Suprapubic skin (tissue), 4 donors: ENCODE data around the gene TGFB2. TPM values are rescaled to one million over a fixed set of nuclear protein-coding genes. Genes with fewer than 3 reads are reported as not detected.

Experiments used
- DNase-seq, 2 donors: peaks; one replicate each; pipeline ENCODE4 v3.0.0-alpha.2; 2019; ENCODE audit warnings: low spot score in 2 of 2
- H3K27ac ChIP-seq: fragments of 200-600 bp; sonication (generic); one replicate; pipeline ENCODE4 v1.5.1; 2019
- H3K27me3 ChIP-seq: fragments of 200-600 bp; sonication (generic); one replicate; pipeline ENCODE4 v1.5.1; 2019
- H3K36me3 ChIP-seq: fragments of 200-600 bp; sonication (generic); one replicate; pipeline ENCODE4 v1.5.1; 2019
- H3K4me1 ChIP-seq: fragments of 200-600 bp; sonication (generic); one replicate; pipeline ENCODE4 v1.5.1; 2019
- H3K4me3 ChIP-seq: fragments of 200-600 bp; sonication (generic); one replicate; pipeline ENCODE4 v1.5.1; 2019; ENCODE audit warnings: mild to moderate bottlenecking
- H3K9me3 ChIP-seq: fragments of 200-600 bp; sonication (generic); one replicate; pipeline ENCODE4 v1.5.1; 2019
- CTCF ChIP-seq, 2 donors: fragments of 200-600 bp in 1 of 2; fragments of 450-650 bp in 1 of 2; sonication (generic) in 1 of 2; IDR thresholded peaks; one replicate each; pipeline ENCODE4 v1.5.1; 2016 to 2019; ENCODE audit warnings: antibody characterized with exemption in 2 of 2, mild to moderate bottlenecking in 1 of 2, moderate library complexity in 1 of 2
- EP300 ChIP-seq: sonication (generic); formaldehyde crosslinking; IDR thresholded peaks from one replicate; pipeline ENCODE4 v1.6.1; 2017; ENCODE audit warnings: antibody characterized with exemption
- POLR2A ChIP-seq, 2 donors: fragments of 450-650 bp; IDR thresholded peaks; one replicate each; pipeline ENCODE4 v1.6.1; 2017; ENCODE audit warnings: antibody characterized with exemption in 2 of 2, mild to moderate bottlenecking in 2 of 2, moderate library complexity in 2 of 2
- POLR2AphosphoS5 ChIP-seq, 3 donors: sonication (generic); formaldehyde crosslinking; IDR thresholded peaks; one replicate each; pipeline ENCODE4 v1.6.1; 2017; ENCODE audit warnings: antibody characterized with exemption in 3 of 3
- WGBS: methylation state at CpG from one replicate; pipeline ENCODE4 v1.1.5; 2018; 5-methylcytosine and 5-hydroxymethylcytosine counted together
- total RNA-seq, 4 donors: library from RNA; depleted of rRNA; stranded (reverse); fragments of >200 nt; gene quantifications; one replicate each; pipeline ENCODE4 v1.1.0, GENCODE V29; 2016

TGFB2 gene
- total RNA-seq, 4 donors from 2014 or later, result 0.60 to 3.9 (median 3.0) TPM

GRCh38 chr1:218336328-218336727 is 8.8 kb upstream of the TGFB2 start:
- Histone ChIP-seq H3K27ac (no peak overlapping the region), H3K4me3 (no peak overlapping the region), H3K27me3 (no peaks in the 10 kb centered on the region), H3K9me3 (no peaks in the 10 kb centered on the region), H3K4me1 (peaks cover 6% of the 10 kb centered on the region), H3K36me3 (no peaks in the 10 kb centered on the region)
- no peak for DNase-seq
- WGBS, result 89% methylated on average over 2 of the region's 2 CpGs
- TF ChIP-seq POLR2AphosphoS5 (IDR thresholded peaks at IDR 0.05) (no peak), CTCF (IDR thresholded peaks at IDR 0.05) (no peak), POLR2A (IDR thresholded peaks at IDR 0.05) (no peak), EP300 (no peak)

DNA sequence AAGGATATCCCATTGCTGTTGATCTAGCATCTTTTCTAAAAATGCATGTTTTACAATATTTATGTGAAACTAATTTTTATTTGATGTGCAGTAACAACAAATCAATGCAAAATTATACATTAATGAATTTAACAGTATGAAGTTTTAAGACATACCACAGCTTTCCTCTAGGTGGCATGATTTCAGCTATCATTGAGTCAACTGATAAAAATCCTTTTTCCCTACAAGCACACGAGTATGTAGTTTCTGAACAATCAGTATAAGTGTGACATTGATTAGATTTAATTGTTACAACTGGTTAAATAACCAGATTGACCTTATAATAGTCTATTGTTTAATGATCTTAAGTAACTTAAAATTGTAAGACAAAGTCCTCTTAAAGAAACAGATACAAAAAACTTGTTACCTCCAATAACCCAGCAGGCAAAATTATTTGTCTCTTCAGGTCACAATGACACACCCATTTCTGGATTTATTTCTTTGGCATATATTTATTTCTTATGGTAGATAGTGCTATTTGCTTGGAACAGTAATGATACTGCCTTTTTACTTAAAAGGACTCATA is 5.8 kb upstream of the TGFB2 start:
- TF ChIP-seq CTCF (IDR thresholded peaks at IDR 0.05) (peak; percentile 46 to 65), POLR2AphosphoS5 (IDR thresholded peaks at IDR 0.05) (no peak)
- H3K4me3 ChIP-seq, result no peak overlapping the region
- DNase-seq, result no peak

GRCh38 chr1:218341325-218341724 is 3.8 kb upstream of the TGFB2 start:
- Histone ChIP-seq H3K4me1 (peaks cover 13% of the 10 kb centered on the region), H3K4me3 (no peak overlapping the region), H3K27me3 (no peaks in the 10 kb centered on the region), H3K9me3 (no peaks in the 10 kb centered on the region), H3K36me3 (no peaks in the 10 kb centered on the region), H3K27ac (no peak overlapping the region)
- DNase-seq, result no peak
- WGBS, result 95% methylated on average over 1 of the region's 1 CpG
- TF ChIP-seq POLR2AphosphoS5 (IDR thresholded peaks at IDR 0.05), result no peak
- TF ChIP-seq POLR2A (IDR thresholded peaks at IDR 0.05), result no peak
- no peak for TF ChIP-seq EP300
- no peak for TF ChIP-seq CTCF (IDR thresholded peaks at IDR 0.05)

More for the DNA sequence above, 5.8 kb upstream of the TGFB2 start:
- Histone ChIP-seq H3K9me3 (no peaks in the 10 kb centered on the region), H3K36me3 (no peaks in the 10 kb centered on the region), H3K27me3 (no peaks in the 10 kb centered on the region), H3K4me1 (peaks cover 6% of the 10 kb centered on the region), H3K27ac (no peak overlapping the region)
- WGBS, result 0% methylated on average over 1 of the region's 1 CpG

DNA sequence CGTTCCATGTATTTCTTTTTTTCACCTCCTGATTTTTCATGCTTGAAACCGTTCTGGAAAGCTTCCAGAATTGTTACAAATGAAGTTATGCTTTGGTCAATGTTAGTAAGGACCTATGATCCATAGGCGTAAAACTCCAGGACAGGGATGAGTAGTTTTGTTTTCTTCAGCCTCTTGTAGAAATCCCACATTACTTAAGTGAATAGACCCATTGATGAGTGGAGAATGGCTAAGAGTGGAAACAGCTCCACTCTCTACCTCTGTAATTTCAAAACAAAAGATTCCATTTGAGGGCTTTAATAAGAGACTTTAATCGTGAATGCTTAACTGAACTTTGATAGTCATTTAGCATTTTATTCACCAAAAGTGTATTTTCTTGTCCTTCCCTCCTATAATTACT is 3.0 kb upstream of the TGFB2 start:
- no peak for TF ChIP-seq EP300
- TF ChIP-seq POLR2A (IDR thresholded peaks at IDR 0.05), result no peak
- no peak for TF ChIP-seq CTCF (IDR thresholded peaks at IDR 0.05)
- TF ChIP-seq POLR2AphosphoS5 (IDR thresholded peaks at IDR 0.05), result no peak
- no peak for DNase-seq
- Histone ChIP-seq H3K27me3 (no peaks in the 10 kb centered on the region), H3K4me1 (peaks cover 15% of the 10 kb centered on the region), H3K36me3 (no peaks in the 10 kb centered on the region), H3K9me3 (no peaks in the 10 kb centered on the region), H3K4me3 (no peak overlapping the region), H3K27ac (no peak overlapping the region)
- WGBS, result 96% methylated on average over 4 of the region's 4 CpGs

GRCh38 chr1:218345673-218346390 is 696 bp downstream of the TGFB2 start:
- peak overlapping the region; percentile 78 for H3K27ac ChIP-seq
- peak overlapping the region; percentile 77 for H3K4me3 ChIP-seq
- peak; percentile 84 to 87 for DNase-seq
- H3K27me3 ChIP-seq, result no peaks in the 10 kb centered on the region
- H3K9me3 ChIP-seq, result no peaks in the 10 kb centered on the region
- TF ChIP-seq POLR2A (IDR thresholded peaks at IDR 0.05), result no peak
- H3K4me1 ChIP-seq, result peaks cover 36% of the 10 kb centered on the region
- no peaks in the 10 kb centered on the region for H3K36me3 ChIP-seq
- 1% methylated on average over 40 of the region's 64 CpGs for WGBS
